HEK293 (cell line): ENCODE results near the gene TIMM44.
A peak's percentile ranks its signal among the peaks of the same experiment; 100 is the strongest.

ENCODE experiments used
- CTCF ChIA-PET: fragments of 350-600 bp; formaldehyde crosslinking; extraction: SDS; loops from one replicate; lab custom pipeline; 2021; ENCODE audit warnings: antibody characterized with exemption; lab: Yijun Ruan, JAX
- POLR2A ChIA-PET: fragments of 300-600 bp; formaldehyde crosslinking; extraction: SDS; loops from one replicate; lab custom pipeline; 2020; ENCODE audit warnings: antibody characterized with exemption, inconsistent platforms; lab: Yijun Ruan, JAX
- H3K27ac ChIP-seq: fragments of 200-500 bp; sonication (Bioruptor generic); 2 replicates; pipeline ENCODE4 v1.5.1; 2014; ENCODE audit warnings: low read depth, low read length, control low read depth, inconsistent platforms; ENCODE audit errors: extremely low read depth
- H3K36me3 ChIP-seq, 2 experiments: fragments of 200-500 bp in 1 of 2; sonication (Bioruptor generic) in 1 of 2; 1 replicate in 1 of 2; 2 replicates in 1 of 2; pipeline ENCODE4 v1.5.1; 2014 to 2017; ENCODE audit warnings: inconsistent platforms in 2 of 2, low read length in 2 of 2; ENCODE audit not compliant: control insufficient read depth in 2 of 2, insufficient read depth in 1 of 2
- H3K4me1 ChIP-seq: fragments of 200-500 bp; sonication (Bioruptor generic); 2 replicates; pipeline ENCODE4 v1.5.1; 2014; ENCODE audit warnings: mild to moderate bottlenecking, low read length, inconsistent platforms; ENCODE audit not compliant: control insufficient read depth, insufficient read depth
- H3K4me3 ChIP-seq: 2 replicates; pipeline ENCODE4 v1.5.1; 2011; ENCODE audit warnings: low read depth, mild to moderate bottlenecking, control low read depth, low read length, moderate library complexity
- H3K9me3 ChIP-seq: fragments of 200-500 bp; sonication (Bioruptor generic); 2 replicates; pipeline ENCODE4 v1.5.1; 2014; ENCODE audit warnings: low read depth, low read length, inconsistent platforms; ENCODE audit not compliant: control insufficient read depth, insufficient read depth
- GLI2 ChIP-seq: fragments of 450-650 bp; formaldehyde crosslinking; IDR thresholded peaks from 2 replicates; pipeline ENCODE4; 2017; ENCODE audit warnings: missing biosample characterization, missing genetic modification characterization, low read depth, borderline replicate concordance
- PRDM1 ChIP-seq: fragments of 450-650 bp; formaldehyde crosslinking; IDR thresholded peaks from 2 replicates; pipeline ENCODE4; 2016; ENCODE audit warnings: missing biosample characterization, missing genetic modification characterization
- SCRT1 ChIP-seq: fragments of 450-650 bp; formaldehyde crosslinking; IDR thresholded peaks from 2 replicates; pipeline ENCODE4 v1.5.1; 2016; ENCODE audit warnings: missing biosample characterization, missing genetic modification characterization, borderline replicate concordance
- ZBTB1 ChIP-seq: fragments of 450-650 bp; formaldehyde crosslinking; IDR thresholded peaks from 2 replicates; pipeline ENCODE4 v1.5.1; 2016; ENCODE audit warnings: missing biosample characterization, missing genetic modification characterization
- ZBTB21 ChIP-seq: fragments of 450-650 bp; formaldehyde crosslinking; IDR thresholded peaks from 2 replicates; pipeline ENCODE4 v1.5.1; 2017; ENCODE audit warnings: missing biosample characterization, missing genetic modification characterization
- ZIC2 ChIP-seq: fragments of 450-650 bp; formaldehyde crosslinking; IDR thresholded peaks from 2 replicates; pipeline ENCODE4 v1.5.1; 2016; ENCODE audit warnings: missing biosample characterization, missing genetic modification characterization
- ZNF132 ChIP-seq: fragments of 450-650 bp; formaldehyde crosslinking; IDR thresholded peaks from 2 replicates; pipeline ENCODE4 v1.5.1; 2017; ENCODE audit warnings: missing biosample characterization, missing genetic modification characterization, borderline replicate concordance
- ZNF138 ChIP-seq: fragments of 450-650 bp; formaldehyde crosslinking; IDR thresholded peaks from 2 replicates; pipeline ENCODE4 v1.5.1; 2016; ENCODE audit warnings: missing biosample characterization, missing genetic modification characterization, borderline replicate concordance
- ZNF248 ChIP-seq: fragments of 450-650 bp; formaldehyde crosslinking; IDR thresholded peaks from 2 replicates; pipeline ENCODE4 v1.5.1; 2017; ENCODE audit warnings: missing biosample characterization, missing genetic modification characterization
- ZNF302 ChIP-seq: fragments of 450-650 bp; formaldehyde crosslinking; IDR thresholded peaks from 2 replicates; pipeline ENCODE4 v1.5.1; 2016; ENCODE audit warnings: missing biosample characterization, missing genetic modification characterization, low read depth
- ZNF423 ChIP-seq: fragments of 450-650 bp; formaldehyde crosslinking; IDR thresholded peaks from 2 replicates; pipeline ENCODE4 v1.5.1; 2016; ENCODE audit warnings: missing biosample characterization, missing genetic modification characterization
- ZNF530 ChIP-seq: fragments of 450-650 bp; formaldehyde crosslinking; IDR thresholded peaks from 2 replicates; pipeline ENCODE4 v1.5.1; 2016; ENCODE audit warnings: low read depth, missing biosample characterization, missing genetic modification characterization
- ZNF548 ChIP-seq: fragments of 450-650 bp; formaldehyde crosslinking; IDR thresholded peaks from 2 replicates; pipeline ENCODE4 v1.5.1; 2016; ENCODE audit warnings: missing biosample characterization, missing genetic modification characterization
- ZNF549 ChIP-seq: fragments of 450-650 bp; IDR thresholded peaks from 2 replicates; pipeline ENCODE4 v1.5.1; 2018; ENCODE audit warnings: missing biosample characterization, missing genetic modification characterization, mild to moderate bottlenecking, inconsistent platforms, moderate library complexity
- ZNF561 ChIP-seq: fragments of 450-650 bp; IDR thresholded peaks from 2 replicates; pipeline ENCODE4 v1.5.1; 2018; ENCODE audit warnings: missing biosample characterization, missing genetic modification characterization, borderline replicate concordance
- ZNF623 ChIP-seq: fragments of 450-650 bp; formaldehyde crosslinking; IDR thresholded peaks from 2 replicates; pipeline ENCODE4 v1.5.1; 2016; ENCODE audit warnings: missing biosample characterization, missing genetic modification characterization
- ZNF660 ChIP-seq: fragments of 450-650 bp; IDR thresholded peaks from 2 replicates; pipeline ENCODE4 v1.5.1; 2018; ENCODE audit warnings: missing biosample characterization, mild to moderate bottlenecking, missing genetic modification characterization
- ZNF707 ChIP-seq: fragments of 450-650 bp; formaldehyde crosslinking; IDR thresholded peaks from 2 replicates; pipeline ENCODE4 v1.5.1; 2016; ENCODE audit warnings: missing biosample characterization, missing genetic modification characterization
- ZNF843 ChIP-seq: fragments of 450-650 bp; formaldehyde crosslinking; IDR thresholded peaks from 2 replicates; pipeline ENCODE4 v1.5.1; 2016; ENCODE audit warnings: missing biosample characterization, missing genetic modification characterization
- TF ChIP-seq, protein P1 (sequence below): fragments of 450-650 bp; formaldehyde crosslinking; IDR thresholded peaks from 2 replicates; pipeline ENCODE4 v1.5.1; 2016; ENCODE audit warnings: missing biosample characterization, missing genetic modification characterization
- TF ChIP-seq, protein P2 (sequence below): fragments of 450-650 bp; formaldehyde crosslinking; IDR thresholded peaks from 2 replicates; pipeline ENCODE4 v1.5.1; 2016; ENCODE audit warnings: missing biosample characterization, missing genetic modification characterization

The TIMM44 gene

DNA sequence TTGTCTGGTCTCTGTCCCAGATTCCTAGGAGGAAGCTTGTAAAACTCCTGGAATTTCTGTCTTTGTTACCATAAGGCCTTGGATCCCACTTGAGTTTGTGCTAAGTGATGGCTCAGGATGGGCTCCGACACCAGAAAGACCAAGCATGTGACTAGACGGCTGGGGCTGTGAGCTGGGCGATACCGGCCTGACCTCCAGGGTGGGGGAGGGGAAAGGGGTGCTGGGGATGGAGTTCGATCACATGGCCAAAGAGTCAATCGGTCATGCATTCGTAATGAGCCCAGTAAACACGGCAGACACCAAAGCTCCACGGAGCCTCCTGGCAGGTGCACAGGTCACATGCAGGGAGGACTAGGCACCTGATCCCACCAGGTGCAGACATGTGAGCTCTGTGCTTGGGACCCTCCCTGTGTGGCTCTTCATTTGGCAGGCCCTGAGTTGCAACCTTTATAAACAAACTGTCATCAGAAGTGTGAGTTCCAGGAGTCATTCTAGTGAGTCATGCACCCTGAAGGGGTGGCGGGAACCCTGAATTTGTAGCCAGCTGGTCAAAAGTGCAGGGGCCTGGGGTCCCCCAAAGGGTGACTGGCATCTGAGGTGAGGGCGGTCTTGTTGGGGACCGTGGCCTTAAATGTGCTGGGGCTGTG lies 34.8 kb upstream of the TIMM44 start (continued):
- TF ChIP-seq ZNF132 (tag by site-specific recombination) (no peak), GLI2 (tag by site-specific recombination) (no peak), ZNF138 (tag by site-specific recombination) (no peak)

DNA sequence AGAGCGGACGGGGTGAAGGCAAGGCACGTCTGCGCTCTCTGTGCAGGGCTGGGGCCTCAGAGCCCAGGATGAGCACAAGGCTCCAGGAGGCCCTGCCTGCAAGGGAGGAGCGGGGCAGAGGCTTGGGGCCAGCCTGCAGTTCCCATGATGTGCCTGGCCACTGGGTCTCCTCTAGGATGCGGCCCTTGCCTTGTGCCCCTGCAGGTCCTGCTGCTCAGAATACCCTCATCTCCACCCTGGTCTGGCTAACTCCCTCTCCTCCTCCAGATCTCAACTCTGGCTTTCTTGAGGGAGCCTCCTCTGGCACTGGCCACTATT lies 34.2 kb upstream of the TIMM44 start:
- H3K9me3 ChIP-seq = no peaks in the 10 kb centered on the region
- peaks cover 13 to 92% of the 10 kb centered on the region in 2 experiments for H3K36me3 ChIP-seq
- H3K4me1 ChIP-seq = no peaks in the 10 kb centered on the region
- H3K4me3 ChIP-seq = no peak overlapping the region
- no peak overlapping the region for H3K27ac ChIP-seq
- CTCF ChIA-PET = no interaction called here
- POLR2A ChIA-PET = no interaction called here
- TF ChIP-seq ZBTB21 (tag by site-specific recombination) = no peak
- TF ChIP-seq PRDM1 = no peak
- TF ChIP-seq ZNF561 (tag by site-specific recombination) = no peak
- TF ChIP-seq ZNF423 = no peak
- TF ChIP-seq, protein P1, sequence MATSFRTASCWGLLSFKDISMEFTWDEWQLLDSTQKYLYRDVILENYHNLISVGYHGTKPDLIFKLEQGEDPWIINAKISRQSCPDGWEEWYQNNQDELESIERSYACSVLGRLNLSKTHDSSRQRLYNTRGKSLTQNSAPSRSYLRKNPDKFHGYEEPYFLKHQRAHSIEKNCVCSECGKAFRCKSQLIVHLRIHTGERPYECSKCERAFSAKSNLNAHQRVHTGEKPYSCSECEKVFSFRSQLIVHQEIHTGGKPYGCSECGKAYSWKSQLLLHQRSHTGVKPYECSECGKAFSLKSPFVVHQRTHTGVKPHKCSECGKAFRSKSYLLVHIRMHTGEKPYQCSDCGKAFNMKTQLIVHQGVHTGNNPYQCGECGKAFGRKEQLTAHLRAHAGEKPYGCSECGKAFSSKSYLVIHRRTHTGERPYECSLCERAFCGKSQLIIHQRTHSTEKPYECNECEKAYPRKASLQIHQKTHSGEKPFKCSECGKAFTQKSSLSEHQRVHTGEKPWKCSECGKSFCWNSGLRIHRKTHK = no peak
- no peak for TF ChIP-seq SCRT1
- no peak for TF ChIP-seq GLI2 (tag by site-specific recombination)
- no peak for TF ChIP-seq ZNF248 (tag by site-specific recombination)
- TF ChIP-seq ZBTB1 (tag by site-specific recombination) = no peak
- TF ChIP-seq, protein P2, sequence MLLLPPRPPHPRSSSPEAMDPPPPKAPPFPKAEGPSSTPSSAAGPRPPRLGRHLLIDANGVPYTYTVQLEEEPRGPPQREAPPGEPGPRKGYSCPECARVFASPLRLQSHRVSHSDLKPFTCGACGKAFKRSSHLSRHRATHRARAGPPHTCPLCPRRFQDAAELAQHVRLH (tag by site-specific recombination) = no peak
- no peak for TF ChIP-seq ZNF549 (tag by site-specific recombination)
- no peak for TF ChIP-seq ZNF530

DNA sequence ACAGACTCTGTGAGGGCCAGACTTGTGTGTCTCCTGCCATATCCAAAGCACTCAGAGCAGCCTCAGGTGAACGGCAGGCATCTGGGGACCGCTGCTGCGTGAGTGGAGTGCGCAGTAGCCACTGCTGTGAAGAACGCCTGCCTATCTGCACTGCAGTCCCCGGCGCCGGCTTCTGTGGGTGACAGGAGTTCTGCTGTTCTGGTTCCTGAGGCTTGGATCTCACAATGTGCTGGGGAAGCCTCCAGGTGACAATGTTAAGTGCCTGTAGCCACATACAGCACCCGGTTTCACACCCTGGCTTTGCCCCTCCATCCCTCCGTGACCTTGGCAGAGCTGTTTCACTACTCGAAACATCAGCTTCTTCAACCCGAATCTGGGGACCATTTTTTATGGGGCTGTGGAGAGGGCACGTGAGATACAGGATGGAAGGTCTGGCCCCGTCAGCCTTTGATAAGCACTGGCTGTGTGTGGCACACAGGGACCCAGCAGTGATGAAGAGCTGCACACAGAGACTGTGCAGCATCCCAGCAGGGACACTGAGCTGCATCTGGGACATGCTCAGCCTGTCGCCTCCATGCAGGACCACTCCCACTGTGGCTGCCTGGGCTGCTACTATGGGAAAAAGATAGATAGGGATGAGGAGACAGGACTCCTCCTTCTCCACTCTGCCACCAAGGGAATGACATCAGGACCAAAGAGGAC lies 33.7 kb upstream of the TIMM44 start:
- H3K4me3 ChIP-seq = no peak overlapping the region
- ChIA-PET POLR2A (no interaction called here), CTCF (interaction anchor here (0.8 kb wide), 1 partner anchor 25 kb away, joined by 6 read pairs; no protein-coding TSS in a partner anchor)
- H3K27ac ChIP-seq = no peak overlapping the region
- TF ChIP-seq ZNF660 (tag by site-specific recombination) (no peak), ZNF302 (tag by site-specific recombination) (no peak), ZNF623 (tag by site-specific recombination) (no peak), ZNF707 (tag by site-specific recombination) (no peak), ZIC2 (tag by site-specific recombination) (peak; percentile 73)
- H3K9me3 ChIP-seq = no peaks in the 10 kb centered on the region
- peaks cover 13 to 90% of the 10 kb centered on the region in 2 experiments for H3K36me3 ChIP-seq
- no peaks in the 10 kb centered on the region for H3K4me1 ChIP-seq

DNA sequence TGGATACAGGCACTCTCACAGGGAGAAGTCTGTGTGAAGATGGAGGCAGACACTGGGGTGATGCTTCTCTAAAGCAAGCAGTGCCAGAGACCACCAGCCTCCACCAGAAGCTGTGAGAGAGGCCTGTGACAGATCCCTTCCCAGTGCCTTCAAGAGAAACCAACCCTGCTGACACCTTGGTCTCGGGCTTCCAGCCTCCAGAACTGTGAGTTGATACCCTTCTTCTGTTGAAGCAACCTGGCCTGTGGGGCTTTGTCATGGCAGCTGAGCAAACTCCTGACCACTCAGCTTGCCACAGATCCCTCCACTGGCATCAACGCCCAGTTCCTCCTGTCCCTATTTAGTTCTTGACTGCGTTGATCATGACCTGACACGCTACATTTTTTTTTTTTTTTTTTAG lies 33.0 kb upstream of the TIMM44 start:
- CTCF ChIA-PET = interaction anchor here (0.8 kb wide), 1 partner anchor 26 kb away, joined by 6 read pairs; no protein-coding TSS in a partner anchor
- H3K36me3 ChIP-seq = peaks cover 12 to 90% of the 10 kb centered on the region in 2 experiments
- H3K4me3 ChIP-seq = no peak overlapping the region
- no peaks in the 10 kb centered on the region for H3K4me1 ChIP-seq
- TF ChIP-seq ZNF548 (peak; percentile 94), ZNF843 (tag by site-specific recombination) (no peak)
- POLR2A ChIA-PET = no interaction called here
- H3K9me3 ChIP-seq = no peaks in the 10 kb centered on the region
- no peak overlapping the region for H3K27ac ChIP-seq
